Placental epithelial cell (primary cell): Measurements from ENCODE around the gene CDC42BPG. TPM values are rescaled to one million over a fixed set of nuclear protein-coding genes. Genes with fewer than 3 reads are reported as not detected.

Source experiments
- total RNA-seq: library from RNA; depleted of rRNA; stranded (reverse); fragments of >200 nt; gene quantifications from 2 replicates; pipeline ENCODE4 v1.2.3, GENCODE V29; 2012

The CDC42BPG gene
- 31.0 and 37.3 TPM in 2 replicates for total RNA-seq

GRCh38 chr11:64844330-64845128 is at the start of gene CDC42BPG:
Gene CDC42BPG, minus strand, starts transcription at chr11:64844653. Its CDS starts 84 bp downstream, at chr11:64844569.

GRCh38 chr11:64878494-64879243 is 34.2 kb upstream of the CDC42BPG start, which contains the start of gene EHD1:
Gene EHD1, minus strand, starts transcription at chr11:64878621. Its CDS starts 157 bp downstream, at chr11:64878464.

GRCh38 chr11:64810271-64810890 is 34.1 kb downstream of the CDC42BPG start, which contains the start of gene MEN1:
Gene MEN1, minus strand, starts transcription at chr11:64810551. Its CDS starts 442 bp downstream, at chr11:64810109.

GRCh38 chr11:64803158-64803845 is 41.2 kb downstream of the CDC42BPG start, which contains the start of gene MAP4K2:
Gene MAP4K2, minus strand, starts transcription at chr11:64803214. Its CDS starts 65 bp downstream, at chr11:64803149.

GRCh38 chr11:64778473-64779298 is 65.8 kb downstream of the CDC42BPG start, which contains the start of gene SF1:
Gene SF1, minus strand, starts transcription at chr11:64778542. Its CDS starts 150 bp downstream, at chr11:64778392.

Other genes starting within 250 kb of the CDC42BPG start
- 0.79 and 0.87 TPM in 2 replicates for gene NRXN2, start 121.5 kb downstream of the CDC42BPG start, total RNA-seq
- not detected in 2 replicates for gene RASGRP2, start 100.5 kb downstream of the CDC42BPG start, total RNA-seq
- 0.22 and 0.39 TPM in 2 replicates for gene PYGM, start 84.7 kb downstream of the CDC42BPG start, total RNA-seq
- 97.7 and 105 TPM in 2 replicates for gene SF1, start 66.1 kb downstream of the CDC42BPG start, total RNA-seq
- gene MAP4K2, start 41.4 kb downstream of the CDC42BPG start, total RNA-seq, result 11.0 and 26.6 TPM in 2 replicates
- 25.9 and 31.3 TPM in 2 replicates for gene MEN1, start 34.1 kb downstream of the CDC42BPG start, total RNA-seq
- 69.1 and 238 TPM in 2 replicates for gene EHD1, start 34.0 kb upstream of the CDC42BPG start, total RNA-seq
- gene ATG2A, start 72.6 kb upstream of the CDC42BPG start, total RNA-seq, result 18.8 and 28.5 TPM in 2 replicates
- 10.2 and 16.7 TPM in 2 replicates for gene PPP2R5B, start 80.0 kb upstream of the CDC42BPG start, total RNA-seq
- gene GPHA2, start 91.2 kb upstream of the CDC42BPG start, total RNA-seq, result not detected in 2 replicates
- not detected in 2 replicates for gene MAJIN, start 127.5 kb upstream of the CDC42BPG start, total RNA-seq
- gene BATF2, start 152.3 kb upstream of the CDC42BPG start, total RNA-seq, result not detected in 2 replicates
- gene ARL2, start 169.5 kb upstream of the CDC42BPG start, total RNA-seq, result 89.9 and 96.4 TPM in 2 replicates
- 14.1 and 21.4 TPM in 2 replicates for gene SNX15, start 182.8 kb upstream of the CDC42BPG start, total RNA-seq
- 27.3 and 27.5 TPM in 2 replicates for gene SAC3D1, start 196.6 kb upstream of the CDC42BPG start, total RNA-seq
- 14.3 and 27.5 TPM in 2 replicates for gene NAALADL1, start 213.9 kb upstream of the CDC42BPG start, total RNA-seq
- 3.6 and 4.3 TPM in 2 replicates for gene CDCA5, start 239.4 kb upstream of the CDC42BPG start, total RNA-seq
- 45.9 and 70.3 TPM in 2 replicates for gene ZFPL1, start 239.6 kb upstream of the CDC42BPG start, total RNA-seq